ENCODE results near the gene LRRC8A.

DNA sequence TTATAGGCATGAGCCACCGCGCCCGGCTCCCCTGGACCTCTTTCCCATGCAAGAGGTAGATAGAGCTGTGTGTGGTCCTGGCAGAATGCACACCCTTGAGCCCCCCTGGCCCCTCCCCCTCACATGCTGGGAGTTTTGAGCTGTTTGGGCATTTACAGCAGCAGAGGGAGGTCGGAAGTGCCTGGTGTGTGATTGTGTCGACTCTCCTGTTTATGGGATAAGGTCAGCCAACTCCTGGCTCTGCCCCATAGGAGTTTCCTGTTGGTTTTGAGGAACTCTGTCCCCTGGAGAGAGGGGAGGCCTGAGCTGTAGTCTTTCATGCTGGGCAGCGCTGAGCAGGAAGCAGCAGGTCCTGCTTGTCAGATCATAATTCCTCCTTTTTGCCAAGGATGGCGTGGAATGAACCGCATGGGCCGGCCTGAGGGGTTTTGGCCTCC lies 6.0 kb downstream of the LRRC8A start:
- no peak for TF ChIP-seq EZH2 (IDR thresholded peaks at IDR 0.05; ENCODE audit: insufficient read depth, poor library complexity, severe bottlenecking)
- no peak for TF ChIP-seq EZH2phosphoT487 (IDR thresholded peaks at IDR 0.05; ENCODE audit: insufficient read depth, low read depth)
